Activated CD8-positive, alpha-beta T cell treated with anti-CD3 and anti-CD28 coated beads for 36 hours (primary cell): ENCODE measurements around the gene DNAH3. TPM values are rescaled to one million over a fixed set of nuclear protein-coding genes. Genes with fewer than 3 reads are reported as not detected.

ENCODE experiments used
- ATAC-seq: fragments of 200-7000 bp; cut with Tn5 transposase; one replicate; pipeline ENCODE4 v1.10.0; 2021; ENCODE audit warnings: mild to moderate bottlenecking, moderate library complexity
- CTCF ChIA-PET: fragments of 350-600 bp; sonication (Branson Sonifier 250); formaldehyde crosslinking; loops from one replicate; lab custom pipeline; 2021; ENCODE audit warnings: antibody characterized with exemption; lab: Charles Lee
- POLR2A ChIA-PET: fragments of 350-600 bp; sonication (Branson Sonifier 250); formaldehyde crosslinking; loops from one replicate; lab custom pipeline; 2021; ENCODE audit warnings: antibody characterized with exemption; lab: Charles Lee
- DNase-seq: peaks from one replicate; pipeline ENCODE4 v3.0.0-alpha.2; 2020
- H3K27ac Mint-ChIP-seq: one replicate; pipeline ENCODE4 v1.8.0; 2021; ENCODE audit warnings: mild to moderate bottlenecking, mixed read lengths
- H3K27me3 Mint-ChIP-seq: one replicate; pipeline ENCODE4 v1.8.0; 2021; ENCODE audit warnings: mixed read lengths
- H3K36me3 Mint-ChIP-seq: one replicate; pipeline ENCODE4 v1.8.0; 2021; ENCODE audit warnings: low read depth, mixed read lengths
- H3K4me1 Mint-ChIP-seq: one replicate; pipeline ENCODE4 v1.8.0; 2021; ENCODE audit warnings: low read depth, mixed read lengths
- H3K4me3 Mint-ChIP-seq: one replicate; pipeline ENCODE4 v1.8.0; 2021; ENCODE audit warnings: mild to moderate bottlenecking, moderate library complexity, mixed read lengths
- H3K9me3 Mint-ChIP-seq: one replicate; pipeline ENCODE4 v1.8.0; 2021; ENCODE audit warnings: mixed read lengths
- CTCF ChIP-seq: fragments of 200-600 bp; IDR thresholded peaks from one replicate; pipeline ENCODE4 v1.8.0; 2022; ENCODE audit warnings: antibody characterized with exemption, mild to moderate bottlenecking
- intact Hi-C: fragments of 100-400 bp; cut with micrococcal nuclease; formaldehyde crosslinking; loops from one replicate; pipeline ENCODE4 v1.10.0; 2022
- total RNA-seq, 2 experiments: library from RNA; stranded (reverse); gene quantifications; one replicate each; pipeline ENCODE4 v1.2.3, GENCODE V29; 2021

The DNAH3 gene
- total RNA-seq, 2 experiments from 2014 or later, result 0.02 TPM; not detected in 1

DNA sequence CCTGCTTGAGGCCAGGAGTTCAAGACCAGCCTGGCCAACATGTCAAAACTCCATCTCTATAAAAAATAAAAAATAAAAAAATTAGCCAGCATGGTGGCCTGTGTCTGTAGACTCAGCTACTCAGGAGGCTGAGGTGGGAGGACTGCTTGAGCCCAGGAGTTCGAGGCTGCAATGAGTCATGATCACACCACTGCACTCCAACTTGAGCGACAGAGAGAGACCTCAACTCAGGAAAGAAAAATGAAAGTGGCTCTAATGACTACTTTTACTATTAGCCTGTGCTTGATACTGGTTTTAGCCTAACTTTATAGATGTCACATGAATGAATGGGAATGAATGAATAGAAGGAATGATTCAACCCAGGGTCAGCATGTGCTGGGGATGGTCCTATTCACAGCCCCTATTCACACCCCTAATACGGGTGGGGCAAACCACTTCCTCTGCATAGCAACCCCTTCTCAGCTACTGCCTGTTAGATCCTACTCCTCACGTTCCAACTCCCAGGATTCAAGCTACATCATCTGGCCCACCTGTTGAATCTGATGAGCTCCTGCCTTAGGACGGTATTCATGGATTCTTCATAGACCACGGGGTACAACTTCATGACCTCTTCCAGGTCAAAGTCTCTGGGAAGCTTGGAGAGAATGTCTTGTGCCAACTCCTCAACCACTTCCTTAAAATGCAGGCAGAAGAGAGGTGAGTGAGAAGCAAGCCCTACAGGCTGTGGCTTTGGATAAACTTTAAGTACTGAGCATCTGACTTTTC is 209.6 kb downstream of the DNAH3 start:
- ChIA-PET POLR2A (interaction anchor here (0.7 kb wide), 1 partner anchor 43 kb away, joined by 3 read pairs; no protein-coding TSS in a partner anchor), CTCF (no interaction called here)
- H3K27ac Mint-ChIP-seq, result peak overlapping the region; percentile 51
- H3K36me3 Mint-ChIP-seq, result no peaks in the 10 kb centered on the region
- ATAC-seq (peak; percentile 11), DNase-seq (peak; percentile 42)
- TF ChIP-seq CTCF, result no peak
- intact Hi-C loops, result loop anchor here (10.0 kb wide), 1 partner anchor 96 kb away; no protein-coding TSS in a partner anchor
- no peak overlapping the region for H3K4me3 Mint-ChIP-seq
- H3K27me3 Mint-ChIP-seq, result no peaks in the 10 kb centered on the region
- no peaks in the 10 kb centered on the region for H3K9me3 Mint-ChIP-seq
- peaks cover 50% of the 10 kb centered on the region for H3K4me1 Mint-ChIP-seq

DNA sequence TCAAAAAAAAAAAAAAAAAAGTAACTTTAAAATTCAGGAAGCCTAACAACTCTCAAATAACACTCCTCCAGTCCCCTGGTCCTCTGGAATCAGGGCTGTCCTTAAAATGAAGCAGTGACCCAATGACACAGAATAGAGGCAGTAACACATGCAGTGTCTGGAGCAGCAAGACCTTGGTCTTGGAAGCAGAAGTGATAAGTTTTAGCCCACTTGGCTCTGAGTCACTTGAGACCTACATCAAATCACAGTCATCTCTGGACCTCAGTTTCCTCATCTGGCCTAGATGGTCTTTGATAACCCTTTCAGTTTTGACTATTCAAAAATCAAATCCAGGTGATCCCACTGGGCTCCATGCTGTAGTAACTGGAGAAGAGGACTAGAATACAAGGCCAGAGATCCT is 211.0 kb downstream of the DNAH3 start:
- no peaks in the 10 kb centered on the region for H3K9me3 Mint-ChIP-seq
- no peaks in the 10 kb centered on the region for H3K27me3 Mint-ChIP-seq
- intact Hi-C loops, result loop anchor here (10.0 kb wide), 1 partner anchor 95 kb away; no protein-coding TSS in a partner anchor
- ATAC-seq (no peak), DNase-seq (no peak)
- H3K27ac Mint-ChIP-seq, result no peak overlapping the region
- ChIA-PET POLR2A (no interaction called here), CTCF (no interaction called here)
- peaks cover 40% of the 10 kb centered on the region for H3K4me1 Mint-ChIP-seq
- no peak overlapping the region for H3K4me3 Mint-ChIP-seq
- no peak for TF ChIP-seq CTCF
- no peaks in the 10 kb centered on the region for H3K36me3 Mint-ChIP-seq

DNA sequence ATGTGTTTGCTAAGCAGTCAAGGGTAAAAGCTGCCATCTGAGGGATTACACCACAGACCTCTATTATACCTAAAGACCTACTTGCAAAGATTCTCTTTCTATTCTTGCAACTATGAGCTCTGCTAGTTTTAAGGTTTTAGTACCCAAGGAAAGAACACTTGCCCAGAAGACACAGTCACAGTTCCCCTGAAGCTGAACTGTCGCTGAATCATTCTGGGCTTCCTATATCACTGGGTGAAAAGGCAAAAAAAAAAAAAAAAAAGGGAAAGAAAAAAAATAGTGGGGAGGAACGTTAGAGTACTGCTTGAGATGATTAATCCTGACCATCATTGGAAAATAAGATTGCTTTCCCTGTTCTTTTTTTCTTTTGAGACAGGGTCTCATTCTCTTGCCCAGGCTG is 212.2 kb downstream of the DNAH3 start:
- ChIA-PET CTCF (interaction anchor here (1.0 to 2.0 kb wide), 5 partner anchors 27 to 90 kb away, joined by 3 to 6 read pairs (median 4); no protein-coding TSS in a partner anchor), POLR2A (interaction anchor here (0.7 to 0.9 kb wide), 2 partner anchors 35 to 37 kb away, joined by 4 read pairs; no protein-coding TSS in a partner anchor)
- no peaks in the 10 kb centered on the region for H3K27me3 Mint-ChIP-seq
- peaks cover 32% of the 10 kb centered on the region for H3K4me1 Mint-ChIP-seq
- peak; percentile 80 for ATAC-seq
- no peak for TF ChIP-seq CTCF
- peak; percentile 32 for DNase-seq
- H3K4me3 Mint-ChIP-seq, result no peak overlapping the region
- H3K9me3 Mint-ChIP-seq, result no peaks in the 10 kb centered on the region
- intact Hi-C loops, result no loop called here
- peak overlapping the region; percentile 70 for H3K27ac Mint-ChIP-seq
- no peaks in the 10 kb centered on the region for H3K36me3 Mint-ChIP-seq

DNA sequence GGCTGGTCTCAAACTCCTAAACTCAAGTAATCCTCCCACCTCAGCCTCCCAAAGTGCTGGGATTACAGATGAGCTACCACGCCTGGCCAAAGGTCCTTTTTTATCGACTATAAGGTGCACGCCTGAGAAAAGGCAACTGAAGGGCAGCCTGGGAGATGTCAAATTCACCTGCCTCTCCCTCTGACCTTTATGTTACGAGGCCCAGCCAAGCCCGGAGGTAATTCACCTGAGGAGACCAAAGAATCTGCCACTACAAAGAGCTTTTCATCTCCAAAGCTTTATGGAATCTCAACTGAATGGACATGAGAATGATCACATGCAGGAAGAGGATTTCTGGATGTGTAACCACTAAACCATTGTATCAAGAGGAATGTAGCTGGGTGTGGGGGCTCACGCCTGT is 212.9 kb downstream of the DNAH3 start:
- H3K4me1 Mint-ChIP-seq, result peaks cover 29% of the 10 kb centered on the region
- ATAC-seq, result no peak
- no peak for TF ChIP-seq CTCF
- no peak overlapping the region for H3K27ac Mint-ChIP-seq
- ChIA-PET POLR2A (interaction anchor here (0.9 kb wide), 1 partner anchor 37 kb away, joined by 4 read pairs; no protein-coding TSS in a partner anchor), CTCF (interaction anchor here (1.0 to 2.0 kb wide), 5 partner anchors 26 to 89 kb away, joined by 3 to 6 read pairs (median 4); no protein-coding TSS in a partner anchor)
- H3K36me3 Mint-ChIP-seq, result no peaks in the 10 kb centered on the region
- no peak for DNase-seq
- H3K27me3 Mint-ChIP-seq, result no peaks in the 10 kb centered on the region
- H3K4me3 Mint-ChIP-seq, result no peak overlapping the region
- intact Hi-C loops, result no loop called here
- no peaks in the 10 kb centered on the region for H3K9me3 Mint-ChIP-seq

DNA sequence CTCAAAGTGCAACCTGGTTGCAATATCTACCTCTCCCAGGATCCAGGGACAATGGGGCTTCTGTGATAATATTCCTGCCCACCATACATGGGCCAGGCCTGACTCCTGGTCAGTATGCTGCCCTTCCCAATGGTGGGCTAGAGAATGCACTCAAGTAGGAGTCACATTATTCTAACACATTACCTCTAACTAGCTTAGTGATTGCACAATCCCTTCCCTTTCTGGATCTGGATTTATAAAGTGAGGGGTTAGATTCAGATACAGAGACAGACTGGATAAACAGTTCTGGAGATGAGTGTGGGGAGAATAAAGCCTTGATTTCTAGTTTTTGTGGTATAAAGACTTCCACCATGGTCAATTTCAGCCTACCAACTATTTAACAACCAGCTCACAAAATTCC is 217.1 kb downstream of the DNAH3 start:
- Mint-ChIP-seq H3K9me3 (no peaks in the 10 kb centered on the region), H3K36me3 (no peaks in the 10 kb centered on the region), H3K4me1 (peaks cover 8% of the 10 kb centered on the region), H3K27me3 (no peaks in the 10 kb centered on the region), H3K4me3 (no peak overlapping the region), H3K27ac (no peak overlapping the region)
- no peak for ATAC-seq
- no peak for DNase-seq
- CTCF ChIA-PET, result no interaction called here
- POLR2A ChIA-PET, result no interaction called here
- intact Hi-C loops, result no loop called here
- TF ChIP-seq CTCF, result no peak
